Measurements from ENCODE around the gene AMPD2.

AMPD2 gene

DNA sequence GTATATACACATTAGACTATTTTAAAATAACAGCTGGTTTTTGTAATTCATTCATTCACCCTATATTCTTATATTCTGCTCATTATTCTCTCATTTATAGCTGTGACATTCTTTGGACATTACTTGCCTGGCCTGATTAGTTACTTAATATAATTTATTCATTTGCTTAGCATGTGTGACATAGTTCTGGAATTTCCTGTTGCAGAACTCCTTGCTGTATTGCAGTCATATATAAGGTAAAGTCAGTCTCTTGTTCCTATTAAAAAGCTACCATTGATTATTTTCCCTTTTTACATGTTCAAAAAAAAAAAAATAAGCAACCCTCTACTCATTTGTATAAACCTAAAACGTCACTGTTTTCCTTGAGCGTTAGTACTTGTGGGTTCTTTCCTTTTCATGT lies 24.1 kb upstream of the AMPD2 start:
- Histone ChIP-seq H3K36me3 (ENCODE audit: control insufficient read depth in 1 of 2, insufficient read depth in 2 of 2, low read length in 2 of 2) (peaks cover 33 to 41% of the 10 kb centered on the region in 2 donors), H3K9me3 (ENCODE audit: control insufficient read depth in 1 of 2, low read length in 2 of 2) (no peaks in the 10 kb centered on the region), H3K27ac (ENCODE audit: low read length) (no peak overlapping the region), H3K4me1 (ENCODE audit: control insufficient read depth in 1 of 2, insufficient read depth in 2 of 2, low read length in 2 of 2) (no peaks in the 10 kb centered on the region), H3K27me3 (ENCODE audit: low read depth, low read length) (no peaks in the 10 kb centered on the region), H3K4me3 (ENCODE audit: low read depth in 1 of 2, low read length in 2 of 2) (no peak overlapping the region)

DNA sequence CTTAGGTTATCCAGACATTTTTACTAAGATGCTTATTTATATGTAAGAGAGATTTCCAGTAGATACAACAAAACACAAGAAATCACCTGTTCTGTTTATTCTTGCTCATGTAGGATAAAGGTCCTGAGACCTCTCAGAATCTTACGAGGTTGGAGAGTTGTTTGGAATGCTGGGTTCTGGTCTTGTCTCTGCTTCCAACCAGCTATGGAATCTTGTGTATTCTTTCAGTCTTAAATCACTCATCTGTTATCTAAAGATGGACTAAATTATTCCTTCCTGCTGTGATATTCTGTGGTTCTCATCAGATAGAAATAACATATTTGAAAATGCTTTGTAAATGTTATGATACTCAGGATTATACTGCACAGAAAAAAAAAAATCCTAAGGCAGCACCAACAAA lies 21.5 kb upstream of the AMPD2 start:
- Histone ChIP-seq H3K27ac (ENCODE audit: low read length) (no peak overlapping the region), H3K4me1 (ENCODE audit: control insufficient read depth in 1 of 2, insufficient read depth in 2 of 2, low read length in 2 of 2) (no peaks in the 10 kb centered on the region), H3K27me3 (ENCODE audit: low read depth, low read length) (no peaks in the 10 kb centered on the region), H3K36me3 (ENCODE audit: control insufficient read depth in 1 of 2, insufficient read depth in 2 of 2, low read length in 2 of 2) (peaks cover 10 to 20% of the 10 kb centered on the region in 2 donors), H3K9me3 (ENCODE audit: control insufficient read depth in 1 of 2, low read length in 2 of 2) (no peaks in the 10 kb centered on the region), H3K4me3 (ENCODE audit: low read depth in 1 of 2, low read length in 2 of 2) (no peak overlapping the region)

DNA sequence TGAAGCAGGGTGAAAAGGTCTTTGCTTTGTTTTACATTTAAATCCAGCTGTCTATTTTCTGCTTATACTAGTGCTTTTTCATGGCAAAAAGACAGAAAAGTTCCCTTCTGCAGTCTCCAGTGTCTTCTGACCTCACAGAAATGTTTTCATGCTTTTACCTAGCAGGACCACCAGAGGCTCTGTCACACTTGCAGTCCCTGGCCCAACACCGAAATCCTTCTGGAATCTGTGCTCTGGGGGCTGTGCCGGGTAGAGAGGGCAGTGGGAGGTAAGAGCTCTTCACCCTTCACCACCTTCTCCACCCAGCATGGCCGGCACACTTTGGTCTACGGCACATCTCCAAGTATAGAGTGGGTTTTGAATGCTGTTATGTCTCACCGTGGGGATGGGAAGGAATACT lies 21.0 kb upstream of the AMPD2 start:
- peaks cover 8 to 15% of the 10 kb centered on the region in 2 donors for H3K36me3 ChIP-seq (ENCODE audit: control insufficient read depth in 1 of 2, insufficient read depth in 2 of 2, low read length in 2 of 2)
- no peaks in the 10 kb centered on the region for H3K27me3 ChIP-seq (ENCODE audit: low read depth, low read length)
- no peaks in the 10 kb centered on the region for H3K9me3 ChIP-seq (ENCODE audit: control insufficient read depth in 1 of 2, low read length in 2 of 2)
- no peak overlapping the region for H3K4me3 ChIP-seq (ENCODE audit: low read depth in 1 of 2, low read length in 2 of 2)
- H3K27ac ChIP-seq (ENCODE audit: low read length): no peak overlapping the region
- H3K4me1 ChIP-seq (ENCODE audit: control insufficient read depth in 1 of 2, insufficient read depth in 2 of 2, low read length in 2 of 2): no peaks in the 10 kb centered on the region

DNA sequence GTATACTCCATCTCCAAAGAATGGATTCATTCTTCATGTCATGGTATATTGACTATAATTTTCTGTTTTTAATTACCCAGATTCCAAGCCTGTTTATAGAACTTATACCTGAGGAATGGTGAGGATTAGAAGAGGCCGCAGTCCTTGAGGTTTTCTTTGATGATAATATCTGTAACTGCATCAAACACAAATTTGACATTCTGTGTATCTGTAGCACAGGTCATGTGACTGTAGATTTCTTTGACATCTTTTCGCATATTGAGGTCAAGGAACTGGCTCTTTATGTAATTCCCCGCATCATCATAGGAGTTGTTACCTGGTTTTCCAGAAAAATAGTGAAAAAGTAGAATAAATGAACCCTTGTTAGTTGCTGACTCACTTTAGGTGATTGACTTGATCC lies 16.4 kb upstream of the AMPD2 start:
- Histone ChIP-seq H3K9me3 (ENCODE audit: control insufficient read depth in 1 of 2, low read length in 2 of 2) (no peaks in the 10 kb centered on the region), H3K27ac (ENCODE audit: low read length) (no peak overlapping the region), H3K4me3 (ENCODE audit: low read depth in 1 of 2, low read length in 2 of 2) (no peak overlapping the region), H3K27me3 (ENCODE audit: low read depth, low read length) (no peaks in the 10 kb centered on the region), H3K4me1 (ENCODE audit: control insufficient read depth in 1 of 2, insufficient read depth in 2 of 2, low read length in 2 of 2) (no peaks in the 10 kb centered on the region), H3K36me3 (ENCODE audit: control insufficient read depth in 1 of 2, insufficient read depth in 2 of 2, low read length in 2 of 2) (no peaks in the 10 kb centered on the region)

DNA sequence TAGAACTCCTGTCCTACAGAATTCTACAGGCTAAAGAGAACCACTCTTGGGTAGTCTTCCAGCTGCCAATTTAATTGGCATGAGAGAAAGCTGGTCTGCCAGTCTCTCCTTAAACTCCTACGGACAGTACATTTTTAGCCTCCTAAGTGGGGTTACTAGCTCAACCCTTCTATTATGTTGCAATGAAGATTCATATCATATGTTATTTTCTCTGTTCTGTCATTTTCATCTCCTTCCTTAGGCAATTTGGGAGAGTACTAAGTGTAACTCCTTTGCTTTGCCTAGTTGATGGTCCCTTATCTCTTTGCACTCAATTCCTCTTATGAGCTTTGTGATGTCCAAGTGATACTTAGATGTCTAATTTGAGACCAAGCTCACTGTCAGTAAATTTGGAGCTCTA lies 14.3 kb upstream of the AMPD2 start:
- H3K36me3 ChIP-seq (ENCODE audit: control insufficient read depth in 1 of 2, insufficient read depth in 2 of 2, low read length in 2 of 2): no peaks in the 10 kb centered on the region
- no peak overlapping the region for H3K27ac ChIP-seq (ENCODE audit: low read length)
- no peak overlapping the region for H3K4me3 ChIP-seq (ENCODE audit: low read depth in 1 of 2, low read length in 2 of 2)
- H3K27me3 ChIP-seq (ENCODE audit: low read depth, low read length): no peaks in the 10 kb centered on the region
- H3K9me3 ChIP-seq (ENCODE audit: control insufficient read depth in 1 of 2, low read length in 2 of 2): no peaks in the 10 kb centered on the region
- H3K4me1 ChIP-seq (ENCODE audit: control insufficient read depth in 1 of 2, insufficient read depth in 2 of 2, low read length in 2 of 2): no peaks in the 10 kb centered on the region

DNA sequence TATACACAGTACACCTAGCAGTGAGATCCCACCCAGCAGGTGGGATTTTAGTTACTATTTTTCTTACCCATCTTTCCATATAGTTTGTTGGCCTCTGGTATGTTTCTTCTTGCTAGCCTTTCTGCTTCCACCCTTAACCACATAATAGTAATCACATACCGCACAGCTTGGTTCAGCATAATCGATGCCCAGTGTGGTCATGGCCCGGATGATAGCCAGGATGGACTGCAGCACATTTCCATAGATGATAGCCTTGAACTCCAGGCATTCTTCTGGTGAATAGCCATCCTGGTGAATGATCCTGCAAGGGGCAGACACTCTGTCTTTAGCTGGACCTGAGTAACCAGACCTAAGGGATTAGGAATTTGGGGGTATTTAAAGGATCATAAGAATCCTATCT lies 9.8 kb upstream of the AMPD2 start:
- Histone ChIP-seq H3K27ac (ENCODE audit: low read length) (no peak overlapping the region), H3K27me3 (ENCODE audit: low read depth, low read length) (no peaks in the 10 kb centered on the region), H3K4me1 (ENCODE audit: control insufficient read depth in 1 of 2, insufficient read depth in 2 of 2, low read length in 2 of 2) (peaks cover 0 to 3% of the 10 kb centered on the region in 2 donors), H3K9me3 (ENCODE audit: control insufficient read depth in 1 of 2, low read length in 2 of 2) (no peaks in the 10 kb centered on the region), H3K36me3 (ENCODE audit: control insufficient read depth in 1 of 2, insufficient read depth in 2 of 2, low read length in 2 of 2) (no peaks in the 10 kb centered on the region), H3K4me3 (ENCODE audit: low read depth in 1 of 2, low read length in 2 of 2) (no peak overlapping the region)

DNA sequence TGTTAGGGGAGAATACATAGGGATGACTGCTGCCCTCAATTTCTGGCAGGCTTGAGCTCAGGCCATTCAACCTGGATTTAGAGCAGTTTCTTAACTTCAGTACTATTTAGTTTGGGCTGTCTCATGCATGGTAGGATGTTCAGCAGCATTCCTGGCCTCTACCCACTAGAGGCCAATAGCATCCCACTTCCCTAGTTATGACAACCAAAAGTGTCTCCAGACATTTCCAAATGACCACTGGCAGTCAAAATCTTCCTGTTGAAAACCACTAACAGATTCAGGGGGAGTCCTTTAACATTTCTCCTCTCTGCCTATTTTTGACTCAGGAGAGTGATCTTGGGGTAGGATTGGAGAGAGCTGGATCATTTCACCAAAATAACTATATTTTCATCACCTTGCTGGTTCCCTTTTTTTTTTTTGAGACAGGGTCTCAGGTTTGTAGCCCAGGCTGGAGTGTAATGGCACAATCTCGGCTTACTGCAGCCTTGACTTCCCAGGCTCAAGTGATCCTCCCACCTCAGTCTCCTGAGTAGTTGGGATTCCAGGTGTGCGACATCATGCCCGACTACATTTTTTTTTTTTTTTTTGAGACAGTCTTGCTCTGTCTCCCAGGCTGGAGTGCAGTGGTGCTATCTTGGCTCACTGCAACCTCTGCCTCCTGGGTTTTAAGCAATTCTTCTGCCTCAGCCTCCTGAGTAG lies 8.9 kb upstream of the AMPD2 start:
- no peak overlapping the region for H3K27ac ChIP-seq (ENCODE audit: low read length)
- H3K27me3 ChIP-seq (ENCODE audit: low read depth, low read length): no peaks in the 10 kb centered on the region
- H3K4me3 ChIP-seq (ENCODE audit: low read depth in 1 of 2, low read length in 2 of 2): no peak overlapping the region
- H3K36me3 ChIP-seq (ENCODE audit: control insufficient read depth in 1 of 2, insufficient read depth in 2 of 2, low read length in 2 of 2): no peaks in the 10 kb centered on the region
- H3K4me1 ChIP-seq (ENCODE audit: control insufficient read depth in 1 of 2, insufficient read depth in 2 of 2, low read length in 2 of 2): peaks cover 0 to 3% of the 10 kb centered on the region in 2 donors
- H3K9me3 ChIP-seq (ENCODE audit: control insufficient read depth in 1 of 2, low read length in 2 of 2): no peaks in the 10 kb centered on the region

DNA sequence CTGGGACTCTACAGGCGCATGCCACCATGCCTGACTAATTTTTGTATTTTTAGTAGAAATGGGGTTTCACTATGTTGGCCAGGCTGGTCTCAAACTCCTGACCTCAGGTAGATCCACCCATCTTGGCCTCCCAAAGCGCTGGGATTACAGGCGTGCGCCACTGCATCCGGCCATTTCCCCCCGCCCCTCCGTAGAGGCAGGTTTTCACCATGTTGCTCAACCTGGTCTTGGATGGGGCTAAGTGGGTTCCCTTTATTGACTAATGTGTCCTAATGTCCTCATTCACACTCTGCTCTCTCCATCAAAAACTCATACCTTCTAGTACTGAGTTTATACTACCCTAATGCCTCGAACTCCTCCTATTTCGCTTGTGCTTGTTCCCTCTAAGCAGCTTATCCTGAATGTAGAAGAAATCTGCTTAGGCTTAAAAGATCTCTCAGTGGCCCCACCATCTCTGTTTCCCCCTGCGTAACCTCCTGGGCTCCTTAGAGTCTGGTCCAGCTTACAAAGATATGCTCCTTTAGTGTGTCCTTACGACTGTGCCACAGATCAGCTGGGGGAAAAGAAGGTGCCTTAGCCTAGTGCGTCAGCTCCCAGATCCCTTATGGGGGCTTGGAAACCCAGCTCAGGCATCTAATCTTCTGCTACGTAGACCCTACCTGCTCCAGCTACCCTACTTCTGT lies 8.2 kb upstream of the AMPD2 start:
- no peaks in the 10 kb centered on the region for H3K9me3 ChIP-seq (ENCODE audit: control insufficient read depth in 1 of 2, low read length in 2 of 2)
- H3K4me3 ChIP-seq (ENCODE audit: low read depth in 1 of 2, low read length in 2 of 2): no peak overlapping the region
- no peaks in the 10 kb centered on the region for H3K36me3 ChIP-seq (ENCODE audit: control insufficient read depth in 1 of 2, insufficient read depth in 2 of 2, low read length in 2 of 2)
- H3K27me3 ChIP-seq (ENCODE audit: low read depth, low read length): no peaks in the 10 kb centered on the region
- peaks cover 0 to 3% of the 10 kb centered on the region in 2 donors for H3K4me1 ChIP-seq (ENCODE audit: control insufficient read depth in 1 of 2, insufficient read depth in 2 of 2, low read length in 2 of 2)
- no peak overlapping the region for H3K27ac ChIP-seq (ENCODE audit: low read length)

DNA sequence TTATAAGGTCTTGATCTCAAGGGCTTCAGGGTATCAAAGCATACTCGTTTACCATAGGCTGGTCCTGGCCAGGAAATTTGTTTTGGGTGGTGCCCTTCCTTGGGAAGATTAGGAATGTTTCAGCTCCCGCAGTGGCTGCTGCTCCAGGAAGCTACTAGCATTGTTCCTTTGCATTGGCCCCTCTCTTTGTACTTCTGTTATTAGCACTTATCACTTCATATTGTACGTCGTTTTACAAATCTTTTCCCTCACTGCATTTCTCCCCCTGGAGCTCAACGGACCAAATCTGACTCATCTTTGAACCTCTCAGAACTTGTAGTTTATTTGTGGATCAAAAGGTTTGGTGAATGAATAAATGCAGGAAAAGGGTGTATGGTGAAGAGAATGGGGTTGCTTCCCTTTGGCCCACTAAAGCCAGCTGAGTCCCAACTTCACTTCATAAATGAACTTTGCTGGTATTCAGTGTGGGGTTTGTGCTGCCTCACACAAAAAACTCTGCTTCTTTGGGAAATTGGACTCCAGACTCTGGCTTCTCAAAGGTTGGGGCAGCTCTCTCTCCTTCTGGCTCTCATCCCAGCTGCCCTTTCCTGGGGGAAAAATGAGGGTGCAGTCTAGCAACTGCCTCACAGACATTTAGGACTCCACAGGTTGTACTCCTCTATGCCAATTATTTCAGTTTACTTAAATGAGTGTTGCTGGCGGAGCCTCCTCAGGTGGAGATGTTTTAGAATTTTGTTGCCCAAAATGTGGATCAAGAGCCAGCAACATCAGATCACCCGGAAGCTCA lies 6.1 kb upstream of the AMPD2 start:
- Histone ChIP-seq H3K36me3 (ENCODE audit: control insufficient read depth in 1 of 2, insufficient read depth in 2 of 2, low read length in 2 of 2) (no peaks in the 10 kb centered on the region), H3K4me1 (ENCODE audit: control insufficient read depth in 1 of 2, insufficient read depth in 2 of 2, low read length in 2 of 2) (peaks cover 0 to 3% of the 10 kb centered on the region in 2 donors), H3K27ac (ENCODE audit: low read length) (no peak overlapping the region), H3K27me3 (ENCODE audit: low read depth, low read length) (no peaks in the 10 kb centered on the region), H3K4me3 (ENCODE audit: low read depth in 1 of 2, low read length in 2 of 2) (no peak overlapping the region), H3K9me3 (ENCODE audit: control insufficient read depth in 1 of 2, low read length in 2 of 2) (no peaks in the 10 kb centered on the region)

DNA sequence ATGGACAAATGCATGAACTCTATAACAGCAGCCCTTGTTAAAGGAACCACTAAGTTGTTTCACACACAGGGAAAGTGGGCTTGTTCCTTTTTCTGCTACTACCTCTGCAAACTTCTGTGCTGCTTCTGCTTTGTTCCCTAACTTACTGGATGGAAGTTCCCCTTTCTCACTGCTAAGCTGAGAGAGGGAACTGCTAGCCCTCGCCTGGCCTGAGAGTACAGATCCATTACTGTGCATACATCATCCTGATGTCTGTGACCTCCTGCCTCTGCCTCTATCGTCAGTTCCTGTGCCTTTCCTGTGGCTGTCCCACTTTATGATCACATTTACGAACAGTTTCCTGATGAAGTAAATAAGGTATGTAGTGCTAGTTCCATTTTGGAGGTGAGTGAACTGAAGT lies 3.8 kb upstream of the AMPD2 start:
- H3K9me3 ChIP-seq (ENCODE audit: control insufficient read depth in 1 of 2, low read length in 2 of 2): no peaks in the 10 kb centered on the region
- H3K36me3 ChIP-seq (ENCODE audit: control insufficient read depth in 1 of 2, insufficient read depth in 2 of 2, low read length in 2 of 2): peaks cover 0 to 7% of the 10 kb centered on the region in 2 donors
- H3K27me3 ChIP-seq (ENCODE audit: low read depth, low read length): no peaks in the 10 kb centered on the region
- H3K4me1 ChIP-seq (ENCODE audit: control insufficient read depth in 1 of 2, insufficient read depth in 2 of 2, low read length in 2 of 2): peaks cover 3 to 10% of the 10 kb centered on the region in 2 donors
- no peak overlapping the region for H3K4me3 ChIP-seq (ENCODE audit: low read depth in 1 of 2, low read length in 2 of 2)
- peak overlapping the region; percentile 62 for H3K27ac ChIP-seq (ENCODE audit: low read length)

DNA sequence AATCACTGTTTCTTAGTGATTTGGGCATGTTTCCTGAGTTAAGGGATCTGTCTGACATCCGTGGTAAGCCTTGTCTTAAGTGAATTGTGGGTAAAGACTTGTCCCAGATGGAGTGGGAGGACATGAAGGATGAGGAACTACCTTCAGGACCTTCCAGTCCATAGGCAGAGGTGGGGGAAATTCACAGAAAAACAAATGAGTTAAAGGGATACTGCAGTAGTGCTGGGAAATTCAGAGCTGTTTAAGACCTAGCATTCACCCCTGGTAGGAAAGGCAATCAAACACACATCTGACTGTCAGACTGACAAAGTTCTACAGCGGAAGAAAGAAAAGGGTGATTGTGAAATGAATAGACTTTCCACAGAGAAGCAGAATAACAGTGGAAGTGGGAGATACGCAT lies 3.2 kb upstream of the AMPD2 start:
- peaks cover 3 to 15% of the 10 kb centered on the region in 2 donors for H3K4me1 ChIP-seq (ENCODE audit: control insufficient read depth in 1 of 2, insufficient read depth in 2 of 2, low read length in 2 of 2)
- no peaks in the 10 kb centered on the region for H3K27me3 ChIP-seq (ENCODE audit: low read depth, low read length)
- H3K36me3 ChIP-seq (ENCODE audit: control insufficient read depth in 1 of 2, insufficient read depth in 2 of 2, low read length in 2 of 2): peaks cover 0 to 7% of the 10 kb centered on the region in 2 donors
- H3K4me3 ChIP-seq (ENCODE audit: low read depth in 1 of 2, low read length in 2 of 2): no peak overlapping the region
- H3K27ac ChIP-seq (ENCODE audit: low read length): peak overlapping the region; percentile 62
- no peaks in the 10 kb centered on the region for H3K9me3 ChIP-seq (ENCODE audit: control insufficient read depth in 1 of 2, low read length in 2 of 2)

Data from muscle layer of duodenum (tissue), 2 donors.